NCI-H1105 (cell line): ENCODE results near the gene POLR3K.
"Not testable (repeated sequence)": the region's sequence is repeated elsewhere in the genome, so short reads cannot be mapped to it uniquely, and the experiment has no call there.

Experiments
- DNase-seq: peaks from one replicate; lab custom pipeline; 2025; lab: John Stamatoyannopoulos, UW

Gene POLR3K

DNA sequence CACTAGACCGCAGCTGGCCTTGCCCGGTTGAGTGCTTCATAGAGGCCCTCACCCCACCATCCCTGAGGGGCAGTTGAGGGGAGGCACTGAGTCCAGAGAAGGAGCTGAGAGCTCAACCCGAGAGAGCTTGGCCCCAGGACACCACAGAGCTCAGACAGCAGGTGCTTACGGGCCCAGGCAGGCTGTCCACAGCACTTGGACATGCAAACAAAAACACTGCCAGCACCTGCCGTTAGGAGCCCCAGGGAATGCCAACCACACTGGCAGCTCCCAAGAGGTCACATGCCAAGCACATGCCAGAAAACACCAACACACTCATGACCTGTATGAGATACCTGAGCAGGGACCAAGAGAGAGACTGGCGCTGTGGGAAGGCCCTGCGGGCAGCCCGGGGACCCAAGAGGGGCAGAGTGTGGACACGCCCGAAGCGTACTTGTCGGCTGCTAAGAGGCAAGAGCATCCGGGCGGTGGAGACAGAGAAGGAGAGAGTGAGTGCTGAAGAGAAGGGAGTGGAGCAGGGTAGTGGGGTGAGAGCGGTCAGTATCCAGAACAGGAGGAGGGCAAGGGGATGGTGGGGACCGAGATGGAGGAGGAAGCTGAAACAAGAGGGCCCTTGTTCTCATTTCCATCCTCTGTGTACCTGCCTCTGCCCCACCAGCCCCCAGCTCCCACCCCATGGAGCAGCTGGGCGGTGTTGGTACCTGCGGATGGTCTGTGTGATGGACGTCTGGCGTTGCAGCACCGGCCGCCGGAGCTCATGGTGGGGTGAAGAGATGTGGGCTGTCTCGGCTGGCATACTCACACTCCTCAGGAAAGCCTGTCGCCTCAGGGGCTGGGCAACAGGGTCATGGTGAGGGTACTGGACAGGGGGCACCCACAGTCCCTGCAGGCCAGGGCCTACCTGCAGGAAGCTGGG, 10.8 kb upstream of the POLR3K start:
- DNase-seq = no peak

DNA sequence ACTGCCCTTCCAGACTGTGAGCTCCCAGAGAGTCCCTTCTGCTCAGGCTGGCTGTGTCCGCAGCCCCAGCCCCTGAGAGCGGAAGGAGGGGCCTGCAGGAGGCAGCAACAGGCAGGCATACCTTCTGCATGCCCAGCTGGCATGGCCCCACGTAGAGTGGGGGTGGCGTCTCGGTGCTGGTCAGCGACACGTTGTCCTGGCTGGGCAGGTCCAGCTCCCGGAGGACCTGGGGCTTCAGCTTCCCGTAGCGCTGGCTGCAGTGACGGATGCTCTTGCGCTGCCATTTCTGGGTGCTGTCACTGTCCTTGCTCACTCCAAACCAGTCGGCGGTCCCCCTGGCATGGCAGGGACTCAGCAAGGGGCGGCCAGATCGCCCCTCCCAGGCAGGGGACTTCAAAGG, 10.1 kb upstream of the POLR3K start:
- DNase-seq = no peak

DNA sequence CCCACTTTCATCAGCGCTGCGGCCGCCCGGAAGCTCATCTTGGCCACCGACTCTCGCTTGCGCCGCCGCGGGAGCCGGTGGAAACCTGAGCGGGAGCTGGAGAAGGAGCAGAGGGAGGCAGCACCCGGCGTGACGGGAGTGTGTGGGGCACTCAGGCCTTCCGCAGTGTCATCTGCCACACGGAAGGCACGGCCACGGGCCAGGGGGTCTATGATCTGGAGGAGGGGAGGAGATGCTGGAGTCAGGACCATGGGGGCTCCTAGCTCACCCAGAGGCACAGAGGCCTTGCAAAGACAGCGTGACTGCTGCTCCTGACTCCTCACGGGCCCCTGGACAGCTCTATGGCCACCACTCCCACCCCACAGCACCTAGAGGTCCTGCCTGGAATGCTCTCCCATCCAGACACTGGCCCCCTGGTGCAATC, 9.6 kb upstream of the POLR3K start:
- no peak for DNase-seq

DNA sequence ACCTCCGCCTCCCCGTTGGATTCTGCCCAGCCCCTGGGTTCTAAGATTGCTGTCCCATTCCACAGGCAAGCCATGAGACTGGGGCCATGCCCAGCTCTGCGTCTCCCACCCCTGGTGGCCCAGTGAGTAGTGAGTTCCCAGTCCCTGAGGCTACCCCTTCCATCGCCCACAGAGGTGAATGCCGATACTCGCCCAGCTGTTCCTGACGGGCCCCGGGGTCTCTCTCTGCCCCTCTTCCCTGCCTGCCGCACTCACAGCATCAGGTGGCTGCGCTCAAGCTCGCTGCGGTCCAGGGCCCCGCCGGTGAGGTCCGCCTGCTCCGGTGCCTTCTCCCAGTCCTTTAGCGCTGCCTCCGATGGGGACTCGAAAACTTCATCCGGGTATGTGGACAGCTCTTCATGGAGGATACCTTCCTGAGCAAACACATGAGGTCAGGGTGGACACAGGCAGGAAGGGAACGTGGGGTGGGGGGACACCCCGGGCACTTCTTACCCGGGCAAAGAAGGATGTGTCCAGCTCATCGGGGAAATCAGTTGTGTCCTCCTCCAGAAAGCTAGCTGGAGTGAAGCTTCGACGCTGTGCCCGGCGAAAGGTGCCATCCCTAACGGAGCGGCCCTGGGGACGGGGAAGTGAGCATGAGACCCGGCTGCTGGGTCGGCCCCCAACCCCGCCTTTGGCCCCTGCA, 9.0 kb upstream of the POLR3K start:
- DNase-seq = no peak

DNA sequence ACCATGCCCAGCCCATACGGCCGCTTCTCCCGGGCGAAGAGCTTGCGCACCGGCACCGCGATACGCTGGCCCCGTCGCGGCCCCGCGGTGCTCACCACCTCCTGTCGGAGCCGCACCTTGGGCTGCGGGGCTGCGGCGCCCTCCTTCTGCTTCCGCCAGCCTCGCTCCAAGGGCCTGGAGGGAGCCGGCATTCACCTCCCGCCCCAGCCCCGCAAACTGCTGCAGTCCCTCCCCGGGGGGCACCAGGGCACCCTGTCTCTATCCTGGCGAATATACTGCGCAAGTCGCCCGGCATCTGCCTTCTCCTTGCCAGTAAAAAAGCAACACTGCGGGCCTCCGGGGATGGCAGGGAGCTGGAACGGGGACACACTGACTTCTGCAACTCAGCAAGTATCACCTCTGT, 8.5 kb upstream of the POLR3K start:
- no peak for DNase-seq

DNA sequence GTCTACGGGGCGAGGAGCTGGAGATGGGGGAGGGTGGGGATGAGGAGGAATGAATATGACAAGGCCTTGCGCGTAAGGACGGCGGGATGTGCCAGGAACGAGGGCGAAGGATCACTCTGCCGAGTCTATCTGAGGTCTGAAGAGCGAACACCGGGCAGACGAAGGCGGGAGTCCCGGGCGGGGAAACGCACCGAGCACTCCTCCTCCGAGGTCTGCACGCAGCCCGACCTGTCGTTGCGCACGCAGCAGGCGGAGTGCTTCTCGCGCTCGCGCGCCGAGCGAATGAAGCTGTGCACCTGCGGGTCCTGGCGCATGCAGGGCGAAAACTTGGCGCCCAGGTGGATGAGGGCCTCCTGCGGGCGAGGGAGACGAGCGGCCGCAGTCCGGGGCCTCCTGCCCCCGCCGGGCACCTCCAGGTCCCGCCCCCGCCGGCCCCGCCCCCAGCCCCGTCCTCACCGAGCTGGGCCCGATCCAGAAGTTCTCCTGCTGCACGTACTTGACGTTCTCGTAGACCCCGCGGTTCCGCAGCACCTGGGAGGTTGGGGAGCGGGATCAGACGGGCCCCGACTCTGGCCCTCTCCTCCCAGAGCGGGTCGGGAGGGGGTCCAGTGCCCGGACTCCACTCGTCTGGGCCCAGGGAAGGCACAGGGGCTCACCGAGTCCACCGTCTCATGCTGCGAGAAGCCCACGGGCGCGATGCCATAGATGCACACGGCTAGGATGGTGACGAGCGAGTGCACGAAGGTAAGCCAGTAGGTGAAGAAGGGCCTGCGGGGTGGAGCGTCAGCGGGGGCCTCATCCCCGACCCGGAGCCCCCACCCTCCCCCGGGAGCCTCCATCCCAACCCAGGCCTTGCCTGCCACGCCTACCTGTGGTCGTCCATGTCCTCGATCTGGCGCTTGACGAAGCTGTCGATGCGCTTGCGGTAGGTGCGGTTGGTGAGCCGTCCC, 7.8 kb upstream of the POLR3K start:
- DNase-seq = no peak

DNA sequence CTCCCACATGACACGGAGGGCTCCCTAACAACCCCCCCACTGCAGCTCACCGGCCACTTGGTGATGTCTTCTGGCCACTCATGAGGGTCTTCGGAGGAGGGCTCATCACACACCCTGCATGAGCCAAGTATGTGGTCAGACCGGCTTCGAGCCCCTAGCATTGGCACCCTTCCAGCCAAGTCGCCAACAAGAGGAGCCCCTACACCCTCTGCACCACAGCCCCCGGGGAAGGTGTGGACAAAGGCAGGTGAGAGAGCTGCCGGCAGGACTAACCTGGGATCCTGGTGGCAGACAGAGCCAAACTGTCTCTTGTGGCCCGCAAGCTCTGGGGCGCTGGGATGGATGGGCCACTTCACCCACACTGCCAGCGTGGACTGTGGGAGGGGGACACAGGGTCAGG, 6.8 kb upstream of the POLR3K start:
- DNase-seq = no peak

DNA sequence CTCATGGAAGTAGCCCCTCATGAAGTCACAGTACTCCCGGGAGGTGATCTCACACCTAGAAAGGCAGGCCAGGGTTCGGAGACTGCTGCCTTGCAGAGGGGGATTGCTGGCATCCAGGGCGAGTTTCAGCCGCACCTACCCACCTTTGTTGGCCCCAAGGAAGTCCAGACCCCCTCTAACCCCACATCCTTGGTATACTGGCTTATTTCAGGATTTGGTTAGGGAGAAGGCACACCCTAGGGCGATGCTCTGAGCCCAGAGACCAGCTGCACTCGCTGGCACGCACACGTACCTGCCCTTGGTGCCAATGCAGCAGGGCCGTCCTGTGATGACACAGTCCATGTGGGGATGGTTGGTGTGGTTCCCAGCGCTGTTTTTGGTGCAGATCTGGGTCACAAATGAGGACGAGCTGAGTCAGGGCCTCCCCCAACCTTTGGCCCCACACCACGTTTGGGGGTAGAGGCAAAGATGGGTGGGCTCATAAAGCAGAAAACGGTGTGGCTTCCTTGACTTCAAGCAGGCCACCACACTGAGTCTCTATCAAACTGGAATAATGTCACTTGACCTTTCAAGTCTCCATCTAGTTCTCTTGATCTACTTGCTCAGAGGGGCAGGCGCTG, 6.1 kb upstream of the POLR3K start:
- no peak for DNase-seq

DNA sequence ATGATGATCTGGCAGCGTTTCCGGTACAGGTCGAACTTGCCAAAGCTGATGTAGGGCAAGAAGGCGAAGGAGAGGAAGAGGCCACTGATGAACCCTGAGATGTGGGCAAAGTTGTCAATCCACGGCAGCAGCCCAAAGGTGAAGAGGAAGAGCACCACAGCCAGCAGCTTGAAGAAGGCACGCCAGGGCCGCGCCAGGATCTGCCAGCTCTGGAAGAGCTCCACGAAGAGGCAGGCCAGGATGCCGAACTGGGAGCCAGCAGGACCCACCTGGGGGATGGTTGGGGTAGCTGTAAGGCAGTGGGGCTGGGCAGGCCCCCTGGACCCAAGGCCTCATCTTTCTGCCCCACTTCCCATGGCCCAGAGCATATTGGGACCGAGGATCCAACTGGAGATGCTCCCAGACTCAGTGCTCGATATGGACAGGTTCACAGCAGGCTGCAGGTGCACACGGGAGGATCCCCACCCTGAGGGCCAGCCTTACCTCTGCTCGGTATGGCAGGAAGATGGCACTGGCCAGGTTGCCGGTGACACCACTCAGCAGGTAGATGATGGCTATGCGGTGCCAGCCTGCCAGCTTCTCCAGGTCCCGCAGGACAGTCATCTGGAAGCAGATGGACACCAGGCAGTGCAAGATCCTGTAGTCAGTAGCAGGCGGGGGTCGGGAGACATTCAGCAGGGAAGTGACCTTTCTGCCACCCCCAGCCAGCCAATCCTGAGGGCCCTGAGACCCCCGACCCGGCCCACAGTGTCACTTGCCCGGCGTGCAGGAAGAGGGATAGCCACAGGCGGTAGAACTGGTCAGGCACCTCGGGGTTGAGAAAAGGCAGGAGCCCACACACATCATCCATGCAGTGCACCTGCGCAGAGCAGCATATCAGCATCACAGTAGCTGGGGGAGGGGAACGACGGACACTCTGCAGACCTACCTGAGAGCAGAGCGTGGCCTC, 5.4 kb upstream of the POLR3K start:
- DNase-seq = no peak

DNA sequence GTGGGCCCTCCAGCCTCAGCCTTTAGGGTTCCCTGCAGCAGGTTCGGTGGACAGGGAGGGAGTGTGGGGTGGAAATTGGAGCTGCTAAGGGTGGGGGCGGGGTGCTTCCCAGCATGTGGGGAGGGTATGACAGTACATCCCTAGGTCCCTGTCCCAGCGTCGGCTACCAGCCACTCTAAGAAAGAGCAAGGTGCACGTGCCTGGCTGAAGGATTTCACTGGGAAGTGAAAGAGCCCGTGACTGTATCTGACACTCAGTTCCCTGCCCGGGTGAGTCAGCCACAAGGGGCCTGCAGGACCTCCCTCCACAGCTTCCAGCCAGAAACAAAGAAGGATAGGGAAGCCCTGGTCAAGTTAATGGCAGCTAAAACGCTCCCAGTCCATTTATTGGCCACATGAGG, 4.3 kb upstream of the POLR3K start:
- DNase-seq = no peak

DNA sequence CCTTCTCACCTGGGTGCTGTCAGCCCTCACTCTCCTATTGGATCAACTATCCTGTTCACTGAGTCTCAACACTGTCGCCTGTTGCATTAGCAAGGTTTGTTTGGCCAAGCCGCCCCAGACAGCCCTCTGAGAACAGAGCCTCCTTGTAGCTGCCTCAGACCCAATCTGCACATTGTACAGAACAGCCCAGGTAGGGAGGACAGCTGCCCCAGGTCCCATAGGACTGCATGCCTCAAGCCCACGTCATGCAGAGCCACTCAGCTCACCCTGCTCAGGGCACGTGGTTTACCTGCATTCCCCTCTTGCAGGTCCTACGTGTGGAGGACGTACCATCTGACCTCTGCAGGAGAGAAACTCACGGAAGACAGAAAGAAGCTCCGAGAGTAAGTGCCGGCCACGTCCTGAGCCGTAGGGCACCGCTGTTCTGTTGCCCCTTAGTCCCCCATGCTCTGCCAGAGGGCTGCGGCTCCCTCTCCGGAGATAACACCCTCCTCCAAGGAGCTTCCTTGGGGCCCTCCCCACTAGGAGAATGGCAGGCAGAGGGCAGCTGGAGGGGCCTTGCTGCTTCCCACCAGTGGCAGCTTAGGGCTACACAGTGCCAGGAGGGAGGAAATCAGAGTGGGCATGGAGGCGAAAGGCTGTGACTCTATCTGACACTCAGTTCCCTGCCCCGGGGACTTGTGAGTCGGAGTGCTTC, 3.0 kb upstream of the POLR3K start:
- DNase-seq = no peak

DNA sequence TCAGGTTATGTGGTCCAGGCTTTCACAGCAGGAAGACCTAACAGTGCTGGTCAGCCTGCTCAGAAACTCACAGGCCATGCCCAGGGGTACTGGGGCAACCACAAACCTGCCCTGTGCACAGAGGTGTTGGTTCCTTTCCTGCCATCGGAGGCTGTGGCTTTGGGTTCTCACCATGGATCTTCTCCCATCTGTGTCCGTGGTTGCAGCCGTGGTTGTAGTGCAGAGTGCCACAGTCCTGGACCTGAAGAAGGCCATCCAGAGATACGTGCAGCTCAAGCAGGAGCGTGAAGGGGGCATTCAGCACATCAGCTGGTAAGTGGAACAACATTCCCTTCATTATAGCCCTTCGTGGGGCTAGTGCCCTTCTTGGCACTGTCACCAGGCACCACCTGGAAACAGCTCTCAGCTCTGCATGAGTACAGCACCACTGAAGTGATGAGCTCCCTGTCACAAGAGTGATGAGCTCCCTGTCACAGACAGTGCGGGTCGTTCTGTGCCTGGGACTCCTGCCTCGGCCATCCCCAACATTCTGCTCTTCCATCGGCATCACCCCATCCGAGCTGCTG, 2.2 kb upstream of the POLR3K start:
- DNase-seq = no peak

DNA sequence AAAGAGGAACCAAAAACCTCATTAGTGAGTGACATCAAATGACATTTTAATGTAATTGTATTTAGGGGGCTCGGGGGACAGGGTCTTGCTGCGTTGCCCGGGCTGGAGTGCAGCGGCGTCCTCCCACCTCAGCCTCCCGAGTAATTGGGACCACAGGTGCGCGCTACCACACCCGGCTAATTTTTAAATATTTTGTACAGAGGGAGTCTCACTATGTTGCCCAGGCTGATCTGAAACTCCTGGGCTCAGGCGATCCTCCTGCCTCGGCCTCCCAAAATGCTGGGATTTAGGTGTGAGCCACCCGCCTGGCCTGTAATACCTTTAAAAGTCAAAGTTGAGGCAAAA, 801 bp upstream of the POLR3K start:
- no peak for DNase-seq

DNA sequence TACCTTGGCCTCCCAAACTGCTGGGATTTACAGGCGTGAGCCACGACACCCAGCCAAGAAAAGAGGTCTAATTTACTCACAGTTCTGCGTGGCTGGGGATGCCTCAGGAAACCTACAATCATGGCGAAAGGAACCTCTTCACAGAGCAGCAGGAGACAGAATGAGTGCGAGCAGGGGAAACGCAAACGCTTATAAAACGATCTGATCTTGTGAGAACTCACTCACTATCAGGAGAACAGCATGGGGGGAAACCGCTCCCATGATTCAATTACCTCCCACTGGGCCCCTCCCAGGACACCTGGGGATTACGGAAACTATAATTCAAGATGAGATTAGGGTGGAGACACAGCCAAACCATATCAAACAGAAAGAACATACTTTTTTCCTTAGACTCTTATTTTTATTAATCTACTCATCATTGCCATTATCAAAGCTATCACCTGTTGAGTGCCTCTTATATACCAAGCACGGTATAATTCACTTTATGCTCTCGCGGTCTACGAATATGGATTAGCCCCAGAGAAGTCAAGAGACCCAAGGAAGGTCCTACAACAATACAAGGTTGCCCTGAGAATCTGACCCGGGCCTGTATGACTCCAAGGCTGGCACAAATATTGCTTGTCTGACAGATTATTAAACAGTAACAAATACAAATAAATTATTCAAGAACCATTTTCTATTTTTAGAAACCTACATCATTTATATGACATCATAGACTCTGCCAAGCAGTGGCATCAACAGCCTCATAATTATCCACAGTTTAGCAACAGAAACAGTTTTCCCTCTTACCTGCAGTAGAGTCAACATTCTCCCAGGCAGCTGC, 2.4 kb downstream of the POLR3K start:
- no peak for DNase-seq

DNA sequence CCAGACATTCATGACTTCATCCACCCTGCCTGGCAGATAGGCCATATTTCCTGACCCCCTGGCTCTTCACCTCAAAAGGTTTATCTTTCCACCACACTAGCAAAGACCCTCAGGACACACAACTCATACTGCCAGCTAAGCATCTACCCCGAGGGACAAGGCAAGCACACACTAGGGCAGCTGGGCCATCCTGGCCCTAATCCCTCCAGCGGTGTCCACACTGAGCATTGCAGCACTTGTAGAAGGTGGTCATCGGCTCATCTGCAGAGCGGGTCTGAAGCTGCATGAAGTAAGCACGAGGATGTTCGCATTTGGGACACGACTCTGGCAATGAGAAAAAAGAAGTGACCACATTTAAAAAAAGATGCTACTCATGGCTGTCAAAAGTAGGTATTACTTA, 6.2 kb downstream of the POLR3K start:
- no peak for DNase-seq

DNA sequence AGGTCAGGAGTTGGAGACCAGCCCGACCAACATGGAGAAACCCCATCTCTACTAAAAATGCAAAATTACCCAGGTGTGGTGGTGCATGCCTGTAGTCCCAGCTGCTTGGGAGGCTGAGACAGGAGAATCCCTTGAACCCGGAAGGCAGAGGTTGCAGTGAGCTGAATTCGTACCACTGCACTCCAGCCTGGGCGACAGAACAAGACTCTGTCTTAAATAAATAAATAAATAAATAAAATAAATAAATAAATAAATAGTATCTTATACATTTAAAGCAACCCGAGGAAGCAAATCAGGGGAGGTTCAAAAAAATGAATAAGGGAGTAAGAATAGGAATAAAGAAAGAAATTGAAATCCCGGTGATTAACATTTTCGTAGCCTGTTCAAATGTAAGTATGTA, 6.9 kb downstream of the POLR3K start:
- not testable (repeated sequence) for DNase-seq

DNA sequence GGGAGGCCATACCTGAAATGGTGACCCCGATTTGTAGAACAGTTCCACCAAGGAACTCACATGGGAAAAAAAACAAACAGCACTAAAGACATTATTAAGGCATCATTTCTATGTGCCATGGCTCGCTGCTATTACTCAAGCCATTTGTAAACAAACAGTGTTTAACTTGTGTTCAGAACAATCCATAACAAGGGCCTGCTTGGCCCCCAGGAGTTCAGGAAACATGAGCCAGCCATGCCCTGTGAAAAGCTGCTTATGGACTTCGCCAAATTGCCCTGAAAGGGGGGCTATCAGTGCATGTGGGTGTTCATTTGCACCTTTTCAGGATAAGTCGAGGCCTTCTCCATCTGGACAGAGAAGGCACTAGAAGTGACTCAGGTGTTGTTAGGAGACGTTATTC, 8.0 kb downstream of the POLR3K start:
- no peak for DNase-seq

DNA sequence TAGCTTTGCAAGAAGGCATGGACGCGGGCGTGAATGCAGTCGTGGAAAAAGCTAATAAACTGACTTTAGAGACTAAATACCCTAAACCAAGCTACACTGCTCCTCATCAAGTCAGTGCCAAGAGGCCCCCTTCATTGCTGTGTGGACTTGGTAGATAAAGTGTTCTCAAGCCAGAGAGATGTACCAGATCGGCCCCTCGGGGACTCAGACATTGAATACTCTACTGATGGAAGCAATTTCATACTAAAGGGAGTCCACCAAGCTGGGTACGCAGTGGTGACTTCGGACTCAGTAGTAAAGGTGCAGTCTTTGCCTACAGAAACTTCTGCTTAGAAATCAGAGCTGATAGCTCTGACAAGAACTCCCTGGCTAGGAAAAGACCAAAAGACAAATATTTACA, 8.8 kb downstream of the POLR3K start:
- no peak for DNase-seq

DNA sequence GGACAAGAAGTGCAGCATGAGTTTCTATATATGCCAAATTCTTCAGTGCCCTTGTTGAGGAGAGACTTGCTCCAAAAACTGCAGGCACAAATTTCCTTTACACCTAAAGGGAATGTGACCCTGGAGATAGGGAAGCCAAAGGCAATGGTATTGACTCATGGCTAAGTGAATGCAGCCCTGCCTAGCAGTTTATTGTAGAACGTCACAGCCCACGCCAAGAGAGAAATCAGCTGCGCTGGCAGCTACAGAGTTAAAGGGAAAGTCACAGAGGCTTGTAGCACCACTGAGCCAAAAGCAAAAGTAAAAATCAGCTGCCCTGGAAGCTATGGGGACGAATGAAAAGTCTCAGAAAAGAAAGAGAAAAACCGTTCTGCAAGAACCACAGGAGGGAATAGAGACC, 10.1 kb downstream of the POLR3K start:
- no peak for DNase-seq
